GM23338 (cell line): Measurements from ENCODE around the gene MMP25.

Source experiments
- EZH2 ChIP-seq: fragments of 200-600 bp; sonication (generic); IDR thresholded peaks from one replicate; pipeline ENCODE4 v1.8.0; 2017; ENCODE audit warnings: antibody characterized with exemption, mild to moderate bottlenecking, low read depth; ENCODE audit not compliant: unreplicated experiment
- EZH2phosphoT487 ChIP-seq: fragments of 200-600 bp; sonication (generic); IDR thresholded peaks from one replicate; pipeline ENCODE4 v1.8.1; 2018; ENCODE audit warnings: antibody characterized with exemption; ENCODE audit not compliant: unreplicated experiment
- POLR2AphosphoS5 ChIP-seq: IDR thresholded peaks from 2 replicates; pipeline ENCODE4 v1.6.1; 2016; ENCODE audit warnings: antibody characterized with exemption, low read depth
- TF ChIP-seq, protein P1 (sequence below), 2 experiments: fragments of 200-600 bp in 1 of 2; sonication (generic) in 1 of 2; conservative IDR thresholded peaks; 2 replicates each; pipeline versions ENCODE4 v1.5.1 to v1.6.1; 2016 to 2017; ENCODE audit warnings: antibody characterized with exemption in 2 of 2, low read depth in 2 of 2, mild to moderate bottlenecking in 2 of 2, moderate library complexity in 1 of 2

DNA sequence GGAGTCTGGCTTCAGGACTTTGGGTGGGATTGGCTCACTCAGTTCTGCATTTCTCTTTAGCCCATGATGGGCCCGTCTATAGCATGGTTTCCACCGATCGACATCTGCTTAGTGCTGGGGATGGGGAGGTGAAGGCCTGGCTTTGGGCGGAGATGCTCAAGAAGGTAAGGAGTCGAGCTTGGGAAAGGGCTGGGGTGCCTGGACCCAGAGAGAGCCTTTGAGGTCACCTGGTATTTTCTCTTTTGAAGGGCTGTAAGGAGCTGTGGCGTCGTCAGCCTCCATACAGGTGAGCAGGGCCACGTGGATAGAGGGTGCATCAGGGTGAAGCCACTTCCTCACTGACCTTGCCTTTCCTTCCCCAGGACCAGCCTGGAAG is 20.4 kb upstream of the MMP25 start:
- TF ChIP-seq, protein P1, sequence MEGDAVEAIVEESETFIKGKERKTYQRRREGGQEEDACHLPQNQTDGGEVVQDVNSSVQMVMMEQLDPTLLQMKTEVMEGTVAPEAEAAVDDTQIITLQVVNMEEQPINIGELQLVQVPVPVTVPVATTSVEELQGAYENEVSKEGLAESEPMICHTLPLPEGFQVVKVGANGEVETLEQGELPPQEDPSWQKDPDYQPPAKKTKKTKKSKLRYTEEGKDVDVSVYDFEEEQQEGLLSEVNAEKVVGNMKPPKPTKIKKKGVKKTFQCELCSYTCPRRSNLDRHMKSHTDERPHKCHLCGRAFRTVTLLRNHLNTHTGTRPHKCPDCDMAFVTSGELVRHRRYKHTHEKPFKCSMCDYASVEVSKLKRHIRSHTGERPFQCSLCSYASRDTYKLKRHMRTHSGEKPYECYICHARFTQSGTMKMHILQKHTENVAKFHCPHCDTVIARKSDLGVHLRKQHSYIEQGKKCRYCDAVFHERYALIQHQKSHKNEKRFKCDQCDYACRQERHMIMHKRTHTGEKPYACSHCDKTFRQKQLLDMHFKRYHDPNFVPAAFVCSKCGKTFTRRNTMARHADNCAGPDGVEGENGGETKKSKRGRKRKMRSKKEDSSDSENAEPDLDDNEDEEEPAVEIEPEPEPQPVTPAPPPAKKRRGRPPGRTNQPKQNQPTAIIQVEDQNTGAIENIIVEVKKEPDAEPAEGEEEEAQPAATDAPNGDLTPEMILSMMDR (conservative IDR thresholded peaks at IDR 0.05; ENCODE audit: low read depth in 2 of 2): no peak
- TF ChIP-seq POLR2AphosphoS5: no peak
- TF ChIP-seq EZH2: no peak
- no peak for TF ChIP-seq EZH2phosphoT487
